EH (cell line): Measurements from ENCODE around the gene LYPLAL1.
"Not testable (repeated sequence)": the region's sequence is repeated elsewhere in the genome, so short reads cannot be mapped to it uniquely, and the experiment has no call there.

ENCODE experiments used
- DNase-seq: peaks from one replicate; pipeline ENCODE4 v3.0.0-alpha.2; 2015; ENCODE audit warnings: low read depth

Gene LYPLAL1

DNA sequence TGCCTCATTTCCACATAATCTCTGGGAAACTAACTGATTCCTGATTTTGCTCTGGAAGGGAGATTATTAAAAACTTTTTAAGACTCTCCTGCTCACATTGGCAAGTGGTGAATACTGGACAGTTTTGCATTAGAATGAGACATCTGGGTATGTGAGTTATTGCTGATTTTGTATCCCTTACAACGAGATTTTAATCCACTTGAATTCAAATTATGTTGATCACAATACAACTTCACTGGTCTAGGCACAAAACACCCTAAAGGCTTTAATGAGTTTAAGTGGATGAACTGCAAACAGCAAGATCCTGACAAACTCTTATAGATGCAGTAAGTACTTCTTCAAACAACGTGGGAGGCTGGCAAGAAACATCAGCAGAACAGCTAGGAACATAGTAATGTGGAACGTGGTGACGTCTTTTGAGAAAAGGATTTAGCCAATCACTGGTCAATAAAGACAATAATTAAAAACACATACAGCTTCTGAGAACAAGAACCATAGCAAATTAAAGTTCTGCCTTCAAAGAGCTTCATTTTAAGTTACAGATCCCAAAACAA is 10.2 kb upstream of the LYPLAL1 start:
- no peak for DNase-seq

DNA sequence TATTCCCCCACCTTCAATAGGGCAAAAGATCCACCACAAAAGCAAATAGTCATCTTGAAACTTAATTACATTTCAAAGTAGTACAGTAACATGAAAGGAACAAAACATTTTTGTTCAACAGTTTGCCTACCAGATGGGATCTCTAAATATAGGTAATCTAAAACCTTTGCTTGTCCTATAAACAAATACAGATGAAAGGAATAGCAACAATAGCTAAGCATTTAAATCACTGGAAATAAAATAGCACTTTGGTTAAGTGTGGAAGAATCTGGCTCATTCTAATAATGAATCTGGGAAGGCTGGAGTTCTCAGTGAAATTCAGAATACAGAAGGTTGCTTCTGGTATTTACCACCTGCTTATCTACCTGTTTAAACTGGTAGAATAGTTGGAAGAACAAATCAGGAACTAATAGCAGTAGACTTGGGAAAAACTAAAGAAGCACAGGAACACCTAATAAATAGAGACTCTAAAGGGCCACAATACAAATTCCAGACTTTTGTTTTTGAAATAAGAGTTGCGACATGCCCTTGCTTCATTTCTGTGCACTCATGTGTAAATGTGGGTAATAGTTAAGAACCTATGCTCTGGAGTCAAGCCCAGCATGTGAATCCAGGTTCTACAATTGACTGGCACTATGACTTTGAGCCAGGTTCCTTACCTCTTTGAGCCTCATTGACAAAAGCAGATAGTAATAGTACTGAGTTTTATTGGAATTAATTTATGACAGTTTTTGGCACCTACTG is 2.3 kb upstream of the LYPLAL1 start:
- no peak for DNase-seq

DNA sequence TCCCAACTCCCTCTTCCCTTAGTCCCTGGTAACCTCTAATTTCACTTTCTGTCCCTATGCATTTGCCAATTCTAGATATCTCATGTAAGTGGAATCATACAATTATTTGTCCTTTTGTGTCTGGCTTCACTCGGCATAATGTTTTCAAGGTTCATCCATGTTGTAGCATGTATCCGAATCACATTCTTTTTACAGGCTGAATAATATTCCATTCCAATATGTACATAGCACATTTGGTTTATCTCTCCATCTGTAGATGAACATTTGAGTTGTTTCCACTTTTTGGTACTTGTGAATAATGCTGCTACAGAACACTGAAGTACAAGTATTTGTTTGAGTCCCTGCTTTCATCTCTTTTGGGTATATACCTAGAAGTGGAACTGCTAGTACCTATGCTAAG is 857 bp upstream of the LYPLAL1 start:
- DNase-seq = no peak

DNA sequence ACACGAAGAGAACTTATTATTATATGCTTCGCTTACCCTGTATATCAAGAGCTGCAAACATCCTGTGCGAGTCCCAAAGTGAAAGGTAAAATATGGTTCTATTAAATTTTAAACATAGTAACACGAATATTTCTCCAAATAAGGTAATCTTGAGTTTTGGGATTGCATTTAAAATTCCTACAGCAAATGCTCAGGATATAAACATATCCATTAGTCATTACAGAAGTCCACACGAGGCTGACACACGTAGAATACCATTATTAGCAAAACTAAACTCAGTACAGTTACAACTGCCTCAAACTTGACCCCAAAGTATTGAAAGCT is 282 bp upstream of the LYPLAL1 start:
- no peak for DNase-seq

DNA sequence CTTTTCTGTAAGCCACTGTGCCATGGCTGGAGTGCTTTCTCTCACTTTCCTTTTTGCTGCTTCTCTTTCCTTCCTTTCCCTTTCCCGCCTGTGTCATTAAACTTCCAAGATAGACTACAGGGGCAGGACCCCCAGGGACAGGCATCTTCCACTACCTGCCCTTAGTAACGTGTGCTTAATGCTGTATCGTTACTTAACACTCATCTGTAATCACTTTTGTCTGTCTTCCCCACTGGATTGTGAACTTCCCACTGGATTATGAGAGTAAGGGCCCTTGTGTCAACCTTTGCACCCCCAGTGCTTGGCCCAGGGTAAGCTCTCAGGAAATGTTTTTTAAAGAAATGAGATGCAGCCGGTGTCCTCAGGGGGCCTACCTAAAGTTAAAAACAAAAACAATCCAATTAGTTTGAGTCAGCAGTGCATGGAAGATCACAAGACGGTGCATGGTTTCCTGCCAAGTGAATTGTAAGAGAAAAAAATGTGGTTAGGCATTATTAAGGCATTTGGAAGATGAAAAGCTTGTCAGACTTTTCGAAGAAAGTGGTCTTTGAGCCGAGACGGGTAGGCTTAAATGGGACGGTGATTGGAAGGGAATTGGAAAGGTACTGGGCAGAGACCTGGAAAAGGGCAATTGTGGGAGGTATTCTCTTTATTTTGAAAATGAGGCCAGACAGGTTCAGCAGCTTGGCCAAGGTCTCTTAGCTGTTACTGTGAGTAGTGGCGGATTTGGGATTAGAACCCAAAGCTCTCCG is 958 bp downstream of the LYPLAL1 start:
- peak; percentile 87 for DNase-seq

DNA sequence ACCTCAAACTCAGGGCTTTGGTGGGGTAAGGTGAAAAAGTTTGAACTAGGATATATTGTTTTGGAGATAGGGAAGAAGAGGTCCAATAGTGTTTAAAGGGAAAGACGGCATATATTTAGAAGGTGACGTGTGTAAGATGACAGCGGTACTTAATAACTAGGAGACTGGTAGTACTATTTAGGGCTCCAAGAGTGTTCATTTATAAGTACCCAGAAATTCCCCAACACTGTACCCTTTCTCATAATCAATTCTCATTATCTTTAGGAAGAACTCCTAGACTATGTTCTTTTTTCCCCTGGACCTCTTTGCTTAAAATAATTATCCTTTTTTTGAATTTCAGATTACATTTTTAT is 1.5 kb downstream of the LYPLAL1 start:
- DNase-seq = no peak

DNA sequence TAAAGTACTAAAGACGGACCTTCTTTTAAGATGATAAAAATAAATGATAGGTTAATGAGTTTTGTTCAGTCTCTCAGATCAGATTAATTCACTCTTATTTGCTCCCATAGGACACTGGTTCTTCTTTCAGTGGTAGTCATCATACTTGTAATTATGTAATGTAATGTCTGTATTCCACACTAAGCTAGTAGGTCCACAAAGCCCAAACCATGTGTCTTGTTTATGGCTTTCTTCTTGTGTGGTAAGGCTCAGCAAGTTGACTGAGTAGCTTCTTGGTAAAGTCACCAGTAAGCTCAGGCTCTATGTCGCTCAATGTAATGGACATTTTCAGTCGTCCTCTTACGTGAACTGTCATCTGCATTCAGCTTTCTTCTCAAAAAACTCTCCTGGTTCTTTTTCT is 2.5 kb downstream of the LYPLAL1 start:
- no peak for DNase-seq

DNA sequence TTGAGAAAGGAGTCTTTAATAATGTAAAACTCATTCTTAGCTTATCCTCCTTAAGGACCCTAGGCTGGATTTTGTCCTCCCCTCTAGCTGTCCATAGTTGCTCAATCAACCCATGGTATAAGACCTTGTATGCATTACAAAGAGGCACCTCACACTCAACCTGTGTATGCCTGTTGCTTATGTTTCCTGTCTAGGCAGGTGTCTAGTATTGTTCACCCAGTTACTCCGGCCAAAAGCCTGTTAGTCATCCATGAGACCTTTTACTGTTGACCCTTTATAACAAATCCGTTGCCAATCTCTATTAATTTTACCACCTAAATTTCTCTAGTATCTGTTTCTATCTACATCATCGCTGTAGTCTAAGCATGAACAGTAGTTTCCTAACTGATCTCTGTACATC is 3.7 kb downstream of the LYPLAL1 start:
- DNase-seq = no peak

DNA sequence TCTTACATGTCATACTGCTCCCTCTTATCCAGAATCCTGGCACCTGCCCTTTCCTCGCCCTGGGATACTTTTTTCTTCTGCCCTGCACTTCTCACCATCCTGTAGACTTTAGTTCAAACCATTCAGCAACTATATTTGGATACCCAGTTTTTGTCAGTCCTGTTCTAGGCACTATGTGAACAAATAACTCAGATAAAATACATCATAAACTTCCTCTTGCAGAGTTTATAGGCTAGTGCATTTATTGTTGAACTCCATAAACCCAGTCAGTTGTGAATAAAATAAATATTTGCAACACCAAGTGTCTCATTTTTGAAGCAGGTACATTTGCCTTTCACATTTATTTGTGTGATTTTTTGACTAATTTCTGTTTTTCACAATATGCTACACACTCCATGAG is 4.3 kb downstream of the LYPLAL1 start:
- DNase-seq = no peak

DNA sequence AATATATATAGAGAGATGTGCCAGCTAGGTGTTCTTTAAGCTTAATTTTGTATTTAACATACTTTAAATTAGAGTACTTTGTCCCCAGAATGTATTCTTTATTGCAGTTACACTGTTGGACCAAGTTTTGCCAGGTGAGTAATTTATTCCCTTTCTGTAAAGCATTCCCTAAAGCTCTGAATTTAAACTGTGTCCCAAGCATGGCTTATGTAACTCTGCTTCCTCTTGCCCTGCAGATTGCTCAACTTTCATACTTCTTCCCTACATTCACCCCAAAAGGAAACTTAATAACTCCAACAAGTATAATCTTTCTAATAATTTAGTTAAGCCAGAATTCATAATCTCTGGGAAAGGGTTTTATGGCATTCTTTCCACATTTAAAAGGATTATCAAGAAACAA is 5.6 kb downstream of the LYPLAL1 start:
- no peak for DNase-seq

DNA sequence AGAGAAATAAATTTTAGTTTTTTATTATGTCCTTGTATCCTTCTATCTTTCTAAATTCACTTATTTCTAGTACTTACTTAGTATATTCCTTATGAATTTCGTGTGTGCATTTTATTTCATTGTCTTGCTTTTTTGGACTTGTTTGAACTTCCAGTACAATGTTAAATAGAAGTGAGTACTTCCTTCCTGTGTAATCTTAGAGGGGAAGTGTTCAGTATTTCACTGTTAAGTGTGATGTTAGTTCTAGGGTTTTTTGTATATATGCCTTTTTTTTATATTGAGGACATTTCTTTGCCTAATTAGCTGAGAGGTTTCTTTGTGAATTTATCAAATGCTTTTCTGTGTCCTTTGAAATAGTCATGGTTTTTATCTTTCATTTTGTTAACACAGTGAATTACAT is 10.7 kb downstream of the LYPLAL1 start:
- no peak for DNase-seq

DNA sequence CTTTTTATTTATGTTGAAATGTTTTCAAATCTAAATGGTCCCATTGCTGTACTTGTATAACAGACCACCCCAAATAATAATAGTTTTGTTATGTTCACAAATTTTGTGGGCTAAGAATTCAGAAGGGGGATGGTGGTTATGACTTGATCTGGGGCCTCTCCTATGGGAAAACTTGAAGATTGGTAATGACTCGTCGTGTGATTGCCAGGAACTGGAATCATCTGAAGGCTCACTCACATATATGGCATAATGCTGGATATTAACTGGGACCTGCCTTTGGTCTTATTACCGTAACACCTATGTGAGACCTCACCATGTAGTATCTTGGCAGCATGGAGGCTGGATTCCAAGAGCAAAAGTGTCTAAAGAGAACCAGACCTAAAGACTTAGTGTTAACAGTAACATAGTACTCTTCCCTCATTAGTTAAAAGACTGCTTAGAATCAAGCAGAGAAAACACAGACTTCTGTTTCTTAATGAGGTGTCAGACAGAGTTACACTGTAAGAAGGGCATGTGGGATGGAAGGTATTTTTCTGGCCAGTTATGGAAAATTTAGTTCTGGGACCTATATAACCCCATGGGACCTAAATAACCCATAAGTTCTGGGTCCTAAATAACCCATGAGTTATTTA is 11.9 kb downstream of the LYPLAL1 start:
- DNase-seq = peak; percentile 5

DNA sequence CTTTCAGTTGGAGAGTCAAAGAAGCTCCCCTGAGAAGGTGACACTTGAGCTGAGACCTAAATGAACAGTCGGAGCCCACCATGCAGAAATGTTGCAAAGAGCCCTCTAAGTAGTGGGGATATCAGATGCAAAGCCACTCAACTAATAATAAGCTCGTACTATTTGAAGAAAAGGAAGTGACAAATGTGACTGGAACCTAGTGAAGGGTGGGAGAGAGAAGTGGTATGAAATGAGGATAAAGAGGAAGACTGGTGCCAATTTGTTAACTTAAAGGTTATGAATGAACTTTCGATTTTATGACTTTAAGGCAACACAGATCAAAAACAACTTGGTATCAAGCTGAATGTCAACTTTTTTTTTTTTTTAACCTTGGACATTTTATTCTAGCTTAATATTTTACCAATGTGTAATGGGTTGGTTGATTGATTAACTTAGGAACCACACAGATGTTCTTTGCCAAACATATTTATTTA is 14.7 kb downstream of the LYPLAL1 start:
- peak; percentile 15 for DNase-seq

DNA sequence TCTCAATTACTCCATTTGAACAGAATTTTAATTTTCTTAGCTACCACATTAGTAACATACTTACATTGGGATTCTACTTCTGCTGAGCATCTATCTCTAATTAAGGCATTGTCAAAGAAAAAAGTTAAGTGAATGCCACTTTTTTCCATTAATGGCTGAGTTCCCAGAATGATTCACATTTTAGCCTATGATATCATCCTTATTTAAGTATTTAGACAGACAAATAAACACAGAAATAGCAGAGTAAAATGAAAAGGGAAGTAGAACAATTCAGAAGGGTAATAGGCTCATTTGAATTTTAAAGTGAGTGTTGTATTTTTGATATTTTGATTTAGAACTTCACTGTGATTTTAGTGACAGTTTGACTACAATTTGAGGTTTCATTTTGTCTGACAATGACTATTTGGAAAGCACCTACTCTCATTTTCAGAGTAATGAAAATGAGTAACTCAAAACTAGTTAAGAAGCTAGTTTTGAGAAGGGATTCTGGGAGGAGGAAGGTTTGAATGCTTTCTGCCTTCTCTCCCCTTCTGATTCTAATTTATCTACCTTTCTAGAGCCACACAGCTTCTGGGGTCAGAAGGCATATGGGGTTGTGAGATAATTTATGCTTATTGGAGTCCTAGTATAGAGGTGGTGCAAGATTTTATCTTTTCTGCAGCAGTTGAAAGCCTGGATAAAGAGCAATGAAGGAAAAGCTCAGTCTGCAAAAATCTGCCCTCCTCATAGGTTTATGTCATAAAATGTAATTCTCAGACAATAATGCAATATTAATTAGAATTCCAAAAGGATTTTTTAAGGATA is 15.5 kb downstream of the LYPLAL1 start:
- peak; percentile 87 for DNase-seq

DNA sequence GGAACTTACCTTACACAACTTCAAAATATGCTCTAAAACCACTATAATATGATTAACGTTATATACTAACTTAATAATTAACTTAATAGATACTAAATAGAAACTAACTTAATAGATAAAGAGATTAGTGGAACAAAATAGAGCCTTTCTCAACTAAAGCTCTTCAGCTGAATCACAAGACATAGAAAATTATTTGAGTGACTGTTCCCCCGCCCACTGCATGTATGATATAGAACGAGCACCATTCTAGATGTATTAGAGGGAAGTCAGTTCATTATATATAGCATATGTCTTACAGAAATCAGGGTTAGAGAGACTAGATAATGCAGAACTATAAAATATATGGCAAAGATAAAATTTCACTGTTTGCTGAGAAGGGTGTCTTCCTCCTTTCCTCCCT is 16.3 kb downstream of the LYPLAL1 start:
- no peak for DNase-seq

DNA sequence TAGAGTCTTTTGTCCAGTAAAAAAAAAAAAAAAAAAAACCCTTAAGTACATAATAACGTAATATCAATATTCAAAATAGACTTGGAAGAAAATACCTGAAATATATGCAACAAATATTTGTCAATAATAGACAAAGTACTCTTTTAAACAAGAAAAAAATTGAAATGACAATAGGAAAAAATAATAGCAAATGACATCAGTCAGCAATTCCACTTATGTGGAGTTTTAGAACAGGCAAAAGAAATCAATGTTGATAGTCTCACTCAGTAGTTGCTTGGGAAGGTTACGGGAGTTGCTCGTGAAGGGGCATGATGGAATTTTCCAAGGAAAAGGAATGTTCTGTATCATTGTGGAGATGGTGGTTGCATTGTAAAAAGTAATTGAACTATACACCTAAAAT is 16.9 kb downstream of the LYPLAL1 start:
- DNase-seq = no peak

DNA sequence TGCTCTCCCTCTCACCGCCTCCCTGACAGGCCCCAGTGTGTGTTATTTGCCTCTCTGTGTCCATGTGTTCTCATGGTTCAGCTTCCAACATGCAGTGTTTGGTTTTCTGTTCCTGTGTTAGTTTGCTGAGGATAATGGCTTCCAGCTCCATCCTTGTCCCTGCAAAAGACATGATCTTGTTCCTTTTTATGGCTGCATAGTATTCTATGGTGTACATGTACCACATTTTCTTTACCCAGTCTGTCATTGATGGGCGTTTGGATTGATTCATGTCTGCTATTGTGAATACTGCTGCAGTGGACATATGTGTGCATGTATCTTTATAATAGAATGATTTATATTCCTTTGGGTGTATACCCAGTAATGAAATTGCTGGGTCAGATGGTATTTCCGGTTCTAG is 22.2 kb downstream of the LYPLAL1 start:
- not testable (repeated sequence) for DNase-seq

DNA sequence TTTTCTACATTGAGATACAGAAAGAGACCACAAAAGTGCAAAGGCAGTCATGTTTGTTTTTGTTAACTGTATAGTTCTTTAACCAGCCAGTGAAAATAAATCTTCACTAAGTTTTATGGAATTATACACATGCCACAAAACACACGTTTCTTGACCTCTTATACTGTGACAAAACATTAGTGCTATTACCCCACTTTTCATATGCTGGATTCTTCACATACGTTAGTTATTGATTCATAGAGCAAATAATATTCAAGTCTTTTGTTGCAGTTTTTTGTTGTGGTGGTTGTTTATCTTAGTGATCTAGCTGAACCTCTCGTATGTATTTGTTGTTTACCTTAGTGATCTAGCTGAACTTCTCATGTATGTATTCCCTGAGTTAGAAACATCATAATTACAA is 28.0 kb downstream of the LYPLAL1 start:
- peak; percentile 3 for DNase-seq

DNA sequence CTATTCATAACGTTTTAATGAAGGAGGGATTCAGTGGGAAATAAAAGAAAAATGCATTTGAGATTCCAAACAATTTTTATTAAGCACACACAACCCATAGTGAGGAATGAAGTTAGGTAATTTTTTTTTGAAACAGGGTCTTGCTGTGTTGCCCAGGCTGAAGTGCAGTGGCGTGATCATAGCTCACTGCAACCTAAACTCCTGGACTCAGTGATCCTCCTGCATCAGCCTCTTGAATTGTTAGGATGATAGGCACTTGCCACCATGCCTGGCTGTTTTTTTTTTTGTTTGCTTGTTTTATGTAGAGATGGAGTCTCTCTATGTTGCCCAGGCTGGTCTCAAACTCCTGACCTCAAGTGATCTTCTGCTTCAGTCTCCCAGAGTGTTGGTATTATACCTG is 28.9 kb downstream of the LYPLAL1 start:
- no peak for DNase-seq

DNA sequence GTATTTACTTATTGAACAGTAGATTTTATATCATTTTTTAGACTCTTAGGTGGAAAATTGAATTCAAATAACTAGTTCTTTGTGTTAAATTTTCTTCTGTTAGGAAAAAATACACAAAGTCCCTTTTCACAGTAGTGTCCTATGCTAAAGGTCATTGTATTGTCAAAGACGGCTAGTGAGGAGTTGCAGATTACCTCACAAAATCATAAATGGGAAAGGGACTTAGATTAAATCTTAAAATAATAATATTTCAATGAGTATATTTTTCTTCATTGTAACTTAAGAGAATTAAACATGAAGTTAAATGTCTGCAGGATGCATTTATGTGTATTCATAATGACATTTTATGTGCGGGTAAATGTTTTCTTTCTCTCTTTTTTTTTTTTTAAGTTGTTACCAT is 32.7 kb downstream of the LYPLAL1 start:
- no peak for DNase-seq

DNA sequence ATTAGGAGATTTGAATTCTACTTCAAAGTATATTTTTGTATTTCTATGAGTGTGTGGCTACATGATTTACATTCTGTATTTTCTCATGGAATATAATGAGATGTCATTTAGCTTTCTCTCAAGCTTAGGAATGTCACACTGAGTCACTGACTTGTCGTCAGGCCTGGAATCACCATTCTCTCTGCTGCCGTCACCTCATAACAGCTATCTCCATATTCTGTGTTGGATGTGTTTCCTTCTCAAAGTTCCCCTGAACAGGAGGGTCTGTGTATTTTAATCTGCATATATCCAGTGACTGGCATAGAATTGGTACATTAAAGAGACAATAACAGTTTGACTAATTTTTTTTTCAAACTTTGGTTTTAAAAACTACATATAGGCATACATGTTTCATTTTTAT is 35.9 kb downstream of the LYPLAL1 start:
- DNase-seq = peak; percentile 27

DNA sequence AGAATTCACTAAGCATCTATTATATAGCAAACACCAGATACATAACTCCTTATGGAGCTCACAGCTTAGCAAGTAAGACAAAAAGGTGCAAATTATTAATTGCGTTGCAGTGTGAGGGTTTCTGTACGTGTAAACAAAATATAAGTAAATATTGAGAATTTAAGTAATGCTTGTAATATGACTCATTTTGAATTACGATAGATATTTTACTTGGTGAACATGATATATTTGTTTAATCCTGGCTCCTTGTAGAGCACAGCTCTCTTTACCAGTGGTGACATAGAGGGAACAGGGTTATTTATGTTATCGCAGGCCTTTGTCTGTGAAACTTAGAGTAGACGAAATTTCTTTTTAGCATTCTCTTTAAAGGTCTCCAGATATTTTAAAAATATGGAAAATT is 36.4 kb downstream of the LYPLAL1 start:
- DNase-seq = no peak
